Thyroid gland (tissue), 4 donors: Measurements from ENCODE around the gene SYCE3. TPM values are rescaled to one million over a fixed set of nuclear protein-coding genes. Genes with fewer than 3 reads are reported as not detected.
A peak's percentile ranks its signal among the peaks of the same experiment; 100 is the strongest.

ENCODE experiments used
- DNase-seq, 2 donors: peaks; one replicate each; pipeline ENCODE4 v3.0.0-alpha.2; 2019
- H3K27ac ChIP-seq, 3 donors: fragments of 200-600 bp; sonication (generic); 1 replicate in 2 of 3; 2 replicates in 1 of 3; pipeline ENCODE4 v1.5.1; 2016 to 2019; ENCODE audit warnings: mild to moderate bottlenecking in 1 of 3, moderate library complexity in 1 of 3
- H3K27me3 ChIP-seq: fragments of 200-600 bp; sonication (generic); one replicate; pipeline ENCODE4 v1.5.1; 2019
- H3K36me3 ChIP-seq, 2 donors: fragments of 200-600 bp; sonication (generic); one replicate each; pipeline ENCODE4 v1.5.1; 2016 to 2019
- H3K4me1 ChIP-seq, 2 donors: fragments of 200-600 bp; sonication (generic); one replicate each; pipeline ENCODE4 v1.5.1; 2017 to 2019
- H3K4me3 ChIP-seq, 3 donors: fragments of 200-600 bp; sonication (generic); replicated peaks in 1 of 3; 1 replicate in 2 of 3; 2 replicates in 1 of 3; pipeline ENCODE4 v1.5.1; 2016; ENCODE audit warnings: mild to moderate bottlenecking in 1 of 3
- H3K9me3 ChIP-seq: fragments of 200-600 bp; sonication (generic); one replicate; pipeline ENCODE4 v1.5.1; 2017
- POLR2A ChIP-seq, 2 donors: fragments of 450-650 bp; IDR thresholded peaks; one replicate each; pipeline ENCODE4 v1.6.1; 2017; ENCODE audit warnings: antibody characterized with exemption in 2 of 2, mild to moderate bottlenecking in 2 of 2, moderate library complexity in 1 of 2
- WGBS, 2 donors: methylation state at CpG; one replicate each; pipeline ENCODE4 v1.1.5; 2017; 5-methylcytosine and 5-hydroxymethylcytosine counted together
- intact Hi-C: fragments of 100-400 bp; cut with DNase I; formaldehyde crosslinking; loops from one replicate; pipeline ENCODE4 v1.15.1; 2023
- total RNA-seq, 4 donors: library from RNA; depleted of rRNA; stranded (reverse); fragments of >200 nt; gene quantifications; one replicate each; pipeline ENCODE4 v1.2.3, GENCODE V29; 2016
- TF ChIP-seq, protein P1 (sequence below), 6 experiments: fragments of 200-600 bp in 3 of 6; fragments of 450-650 bp in 3 of 6; sonication (generic) in 3 of 6; IDR thresholded peaks; one replicate each; pipeline ENCODE4 v1.5.1; 2016 to 2019; ENCODE audit warnings: antibody characterized with exemption in 6 of 6, mild to moderate bottlenecking in 2 of 6, inconsistent platforms in 1 of 6, moderate library complexity in 1 of 6

The SYCE3 gene
- total RNA-seq, 4 donors from 2014 or later: 3.5 to 6.0 (median 4.3) TPM; not detected in 1

GRCh38 chr22:50525858-50526107 lies 36.9 kb downstream of the SYCE3 start:
- peak in 1 of 2 donors; percentile 16 for TF ChIP-seq POLR2A (IDR thresholded peaks at IDR 0.05)
- TF ChIP-seq, protein P1, sequence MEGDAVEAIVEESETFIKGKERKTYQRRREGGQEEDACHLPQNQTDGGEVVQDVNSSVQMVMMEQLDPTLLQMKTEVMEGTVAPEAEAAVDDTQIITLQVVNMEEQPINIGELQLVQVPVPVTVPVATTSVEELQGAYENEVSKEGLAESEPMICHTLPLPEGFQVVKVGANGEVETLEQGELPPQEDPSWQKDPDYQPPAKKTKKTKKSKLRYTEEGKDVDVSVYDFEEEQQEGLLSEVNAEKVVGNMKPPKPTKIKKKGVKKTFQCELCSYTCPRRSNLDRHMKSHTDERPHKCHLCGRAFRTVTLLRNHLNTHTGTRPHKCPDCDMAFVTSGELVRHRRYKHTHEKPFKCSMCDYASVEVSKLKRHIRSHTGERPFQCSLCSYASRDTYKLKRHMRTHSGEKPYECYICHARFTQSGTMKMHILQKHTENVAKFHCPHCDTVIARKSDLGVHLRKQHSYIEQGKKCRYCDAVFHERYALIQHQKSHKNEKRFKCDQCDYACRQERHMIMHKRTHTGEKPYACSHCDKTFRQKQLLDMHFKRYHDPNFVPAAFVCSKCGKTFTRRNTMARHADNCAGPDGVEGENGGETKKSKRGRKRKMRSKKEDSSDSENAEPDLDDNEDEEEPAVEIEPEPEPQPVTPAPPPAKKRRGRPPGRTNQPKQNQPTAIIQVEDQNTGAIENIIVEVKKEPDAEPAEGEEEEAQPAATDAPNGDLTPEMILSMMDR (IDR thresholded peaks at IDR 0.05): peak in 1 of 6 experiments; percentile 36
- H3K9me3 ChIP-seq: no peaks in the 10 kb centered on the region
- peaks cover 18 to 32% of the 10 kb centered on the region in 2 donors for H3K4me1 ChIP-seq
- H3K4me3 ChIP-seq: peak overlapping the region; percentile 19 to 83 (median 64)
- no peaks in the 10 kb centered on the region for H3K27me3 ChIP-seq
- DNase-seq: no peak
- intact Hi-C loops: no loop called here
- peaks cover 21 to 24% of the 10 kb centered on the region in 2 donors for H3K36me3 ChIP-seq
- WGBS, 2 donors: 0% methylated on average over 2 of the region's 33 CpGs; no CpG with 5 or more reads in 1 of the 2 donors
- H3K27ac ChIP-seq: peak overlapping the region; percentile 86 to 97 (median 91)

GRCh38 chr22:50525104-50525857 lies 37.4 kb downstream of the SYCE3 start, which contains the start of gene SCO2:
SCO2 (minus strand) TSS chr22:50525598; CDS start chr22:50524411, 1,187 bp downstream.
- peak within 1 kb of the TSS; percentile 41 to 83 (median 66) for H3K4me3 ChIP-seq
- no peaks in the 10 kb centered on the region for H3K9me3 ChIP-seq
- TF ChIP-seq, protein P1 (IDR thresholded peaks at IDR 0.05): peak in 3 of 6 experiments; percentile 23 to 46 (median 38)
- peak; percentile 9 to 87 for TF ChIP-seq POLR2A (IDR thresholded peaks at IDR 0.05)
- intact Hi-C loops: no loop called here
- 1 to 3% methylated on average over 24 to 25 of the region's 84 CpGs for WGBS, 2 donors
- H3K27me3 ChIP-seq: no peaks in the 10 kb centered on the region
- H3K36me3 ChIP-seq: peaks cover 21 to 24% of the 10 kb centered on the region in 2 donors
- H3K27ac ChIP-seq: peak within 1 kb of the TSS; percentile 86 to 97 (median 91)
- peak; percentile 96 to 97 for DNase-seq
- H3K4me1 ChIP-seq: peaks cover 14 to 28% of the 10 kb centered on the region in 2 donors

- TF ChIP-seq, protein P1 (IDR thresholded peaks at IDR 0.05): no peak
- no peak for TF ChIP-seq POLR2A (IDR thresholded peaks at IDR 0.05)
- H3K27ac ChIP-seq: peak overlapping the region; percentile 53 to 97 (median 56)
- intact Hi-C loops: loop anchor here (5.0 kb wide), 1 partner anchor 58 kb away; the partner anchor contains the start of gene CHKB
- DNase-seq: no peak
- WGBS, 2 donors: 18 to 20% methylated on average over 17 to 19 of the region's 19 CpGs
- H3K36me3 ChIP-seq: peaks cover 21 to 24% of the 10 kb centered on the region in 2 donors
- peaks cover 13 to 27% of the 10 kb centered on the region in 2 donors for H3K4me1 ChIP-seq
- H3K9me3 ChIP-seq: no peaks in the 10 kb centered on the region
- no peaks in the 10 kb centered on the region for H3K27me3 ChIP-seq
- peak overlapping the region; percentile 41 to 83 (median 66) for H3K4me3 ChIP-seq
These were observed 38.0 kb downstream of the SYCE3 start for GRCh38 chr22:50524676-50525103.

GRCh38 chr22:50523806-50524675 lies 38.7 kb downstream of the SYCE3 start:
- no peak for TF ChIP-seq POLR2A (IDR thresholded peaks at IDR 0.05)
- TF ChIP-seq, protein P1 (IDR thresholded peaks at IDR 0.05): no peak
- Histone ChIP-seq H3K27ac (no peak overlapping the region), H3K9me3 (no peaks in the 10 kb centered on the region), H3K27me3 (no peaks in the 10 kb centered on the region), H3K36me3 (peaks cover 21 to 29% of the 10 kb centered on the region in 2 donors), H3K4me3 (peak overlapping the region in 1 of 3 donors; percentile 83), H3K4me1 (peaks cover 13 to 22% of the 10 kb centered on the region in 2 donors)
- DNase-seq: no peak
- intact Hi-C loops: loop anchor here (5.0 kb wide), 1 partner anchor 58 kb away; the partner anchor contains the start of gene CHKB
- 83 to 91% methylated on average over 5 to 14 of the region's 25 CpGs for WGBS, 2 donors
